AML-193 (cell line): ENCODE results near the gene MAPK8.
"Not testable (repeated sequence)": the region's sequence is repeated elsewhere in the genome, so short reads cannot be mapped to it uniquely, and the experiment has no call there.

ENCODE experiments used
- DNase-seq, 2 experiments: peaks; one replicate each; lab custom pipeline; 2025; lab: John Stamatoyannopoulos, UW

MAPK8 gene

GRCh38 chr10:48336978-48337599 is 30.6 kb downstream of the MAPK8 start:
- DNase-seq, result no peak

GRCh38 chr10:48340734-48341133 is 34.3 kb downstream of the MAPK8 start:
- no peak for DNase-seq

- no peak for DNase-seq
Measured at GRCh38 chr10:48343106-48343505, 36.6 kb downstream of the MAPK8 start.

GRCh38 chr10:48343921-48344598 is 37.6 kb downstream of the MAPK8 start:
- DNase-seq, result no peak

- DNase-seq, result not testable (repeated sequence)
Measured at GRCh38 chr10:48346248-48346647, 39.8 kb downstream of the MAPK8 start.

- DNase-seq, result not testable (repeated sequence)
Measured at GRCh38 chr10:48347539-48347938, 41.1 kb downstream of the MAPK8 start.

- not testable (repeated sequence) for DNase-seq
Measured at GRCh38 chr10:48347943-48348342, 41.5 kb downstream of the MAPK8 start.

GRCh38 chr10:48353246-48353645 is 46.8 kb downstream of the MAPK8 start:
- DNase-seq, result no peak

- DNase-seq, result no peak
Measured at GRCh38 chr10:48357631-48358030, 51.2 kb downstream of the MAPK8 start.

- no peak for DNase-seq
Measured at GRCh38 chr10:48358162-48358561, 51.7 kb downstream of the MAPK8 start.

- DNase-seq, result no peak
Measured at GRCh38 chr10:48358838-48359237, 52.4 kb downstream of the MAPK8 start.

GRCh38 chr10:48361176-48361575 is 54.7 kb downstream of the MAPK8 start:
- no peak for DNase-seq

- peak; percentile 66 to 68 for DNase-seq
Measured at GRCh38 chr10:48363617-48364355, 57.3 kb downstream of the MAPK8 start.

GRCh38 chr10:48364659-48365405 is 58.4 kb downstream of the MAPK8 start:
- DNase-seq, result peak; percentile 29 to 30

- no peak for DNase-seq
Measured at GRCh38 chr10:48365668-48366067, 59.2 kb downstream of the MAPK8 start.

GRCh38 chr10:48366261-48366660 is 59.8 kb downstream of the MAPK8 start:
- no peak for DNase-seq

- no peak for DNase-seq
Measured at GRCh38 chr10:48369501-48369900, 63.0 kb downstream of the MAPK8 start.

GRCh38 chr10:48377751-48378530 is 71.5 kb downstream of the MAPK8 start:
- no peak for DNase-seq

GRCh38 chr10:48378675-48379074 is 72.2 kb downstream of the MAPK8 start:
- no peak for DNase-seq

GRCh38 chr10:48381971-48382370 is 75.5 kb downstream of the MAPK8 start:
- DNase-seq, result no peak

- DNase-seq, result no peak
Measured at GRCh38 chr10:48382982-48383381, 76.5 kb downstream of the MAPK8 start.

GRCh38 chr10:48383393-48383792 is 76.9 kb downstream of the MAPK8 start:
- no peak for DNase-seq
